K562 (cell line): ENCODE results near the gene ADRA1B. TPM values are rescaled to one million over a fixed set of nuclear protein-coding genes. Genes with fewer than 3 reads are reported as not detected.

Experiments used
- ATAC-seq: fragments of 200-7000 bp; cut with Tn5 transposase; 3 replicates; pipeline ENCODE4 v1.9.1; 2020; ENCODE audit warnings: moderate library complexity
- BruUV-seq: library from RNA; stranded (reverse); fragments of 400-500 nt; replicated peaks from 2 replicates; lab custom pipeline; 2021; lab: Mats Ljungman, UMichigan
- CTCF ChIA-PET: fragments of 300-600 bp; formaldehyde crosslinking; extraction: SDS; loops from one replicate; lab custom pipeline; 2021; ENCODE audit warnings: low intra/inter-chr PET ratio; lab: Yijun Ruan, JAX
- POLR2A ChIA-PET: fragments of 300-600, 350-650 bp; sonication (Branson Sonifier 250); formaldehyde crosslinking; extraction: SDS; loops from one replicate; lab custom pipeline; 2021; ENCODE audit warnings: antibody characterized with exemption, inconsistent platforms; lab: Yijun Ruan, JAX
- DNase-seq, 4 experiments: peaks; one replicate each; pipeline versions ENCODE4 v3.0.0 to v3.0.0-alpha.2; 2011 to 2018; ENCODE audit warnings: low spot score in 3 of 4, mixed read lengths in 3 of 4; ENCODE audit errors: extremely low read depth in 1 of 4
- FAIRE-seq: peaks from 2 replicates; lab custom pipeline; 2011; peaks lifted over from hg19 to GRCh38; lab: Jason Lieb, UNC
- H2AFZ ChIP-seq: 2 replicates; pipeline ENCODE4 v1.6.0; 2011; ENCODE audit warnings: low read depth, low read length, control low read depth, inconsistent platforms
- H3K27ac ChIP-seq: fragments of 200-600 bp; 3 replicates; pipeline ENCODE4 v1.8.0; 2011; ENCODE audit warnings: low read depth, mild to moderate bottlenecking, control low read depth, inconsistent platforms, low read length, moderate library complexity, mixed read lengths; ENCODE audit errors: extremely low read depth
- H3K27me3 ChIP-seq, 2 experiments: fragments of 300-600 bp in 1 of 2; 2 replicates in 1 of 2; 3 replicates in 1 of 2; pipeline versions ENCODE4 v1.6.0 to v1.8.0; 2011; ENCODE audit warnings: inconsistent platforms in 2 of 2, low read length in 2 of 2, mild to moderate bottlenecking in 1 of 2, mixed read lengths in 1 of 2, moderate library complexity in 1 of 2; ENCODE audit not compliant: control insufficient read depth in 2 of 2, insufficient read depth in 2 of 2
- H3K36me3 ChIP-seq: fragments of 300-600 bp; 3 replicates; pipeline ENCODE4 v1.8.0; 2011; ENCODE audit warnings: mild to moderate bottlenecking, low read length, inconsistent platforms; ENCODE audit not compliant: control insufficient read depth, insufficient read depth
- H3K4me1 ChIP-seq, 2 experiments: fragments of 200-600 bp in 1 of 2; replicated peaks in 1 of 2; 2 replicates in 1 of 2; 3 replicates in 1 of 2; pipeline versions ENCODE4 v1.5.1 to v1.8.0; 2011; ENCODE audit warnings: inconsistent platforms in 2 of 2, low read length in 2 of 2, mild to moderate bottlenecking in 1 of 2, mixed read lengths in 1 of 2, moderate library complexity in 1 of 2; ENCODE audit not compliant: control insufficient read depth in 2 of 2, insufficient read depth in 2 of 2
- H3K4me2 ChIP-seq: 2 replicates; pipeline ENCODE4 v1.6.1; 2011; ENCODE audit warnings: low read length, control low read depth, inconsistent platforms, mixed read lengths; ENCODE audit not compliant: insufficient read depth
- H3K4me3 ChIP-seq: fragments of 200-600 bp; sonication (generic), shearing (Covaris generic); 2 replicates; pipeline ENCODE4 v1.5.1; 2016; ENCODE audit warnings: control low read depth, inconsistent platforms
- H3K79me2 ChIP-seq: fragments of 200-600 bp; 3 replicates; pipeline ENCODE4 v1.8.0; 2011; ENCODE audit warnings: low read length, inconsistent platforms; ENCODE audit not compliant: control insufficient read depth, insufficient read depth
- H3K9ac ChIP-seq, 2 experiments: 2 replicates each; pipeline versions ENCODE4 v1.6.0 to v1.6.1; 2011; ENCODE audit warnings: low read depth in 2 of 2, low read length in 2 of 2, control low read depth in 1 of 2, inconsistent platforms in 1 of 2, mild to moderate bottlenecking in 1 of 2, mixed read lengths in 1 of 2; ENCODE audit not compliant: insufficient read depth in 1 of 2
- H3K9me1 ChIP-seq: one replicate; pipeline ENCODE4 v1.6.0; 2011; ENCODE audit warnings: inconsistent platforms, mild to moderate bottlenecking, low read length, moderate library complexity; ENCODE audit not compliant: control insufficient read depth, insufficient read depth
- H3K9me3 ChIP-seq: replicated peaks from 2 replicates; pipeline ENCODE4 v1.5.1; 2011; ENCODE audit warnings: low read depth, low read length, inconsistent platforms; ENCODE audit not compliant: control insufficient read depth, insufficient read depth
- H4K20me1 ChIP-seq: replicated peaks from 2 replicates; pipeline ENCODE4 v1.6.1; 2011; ENCODE audit warnings: low read length, inconsistent platforms, mixed read lengths; ENCODE audit not compliant: control insufficient read depth, insufficient read depth
- ADNP ChIP-seq: fragments of 200-800 bp; sonication (Bioruptor generic); IDR thresholded peaks from 2 replicates; pipeline ENCODE4 v1.6.1; 2016; ENCODE audit warnings: missing genetic modification characterization, missing compliant biosample characterization
- CCAR2 ChIP-seq: fragments of 200-400 bp; formaldehyde crosslinking; IDR thresholded peaks from 2 replicates; pipeline ENCODE4 v1.6.1; 2017; ENCODE audit warnings: mild to moderate bottlenecking, low read depth, low read length
- GTF2A2 ChIP-seq: IDR thresholded peaks from 2 replicates; pipeline ENCODE4 v1.6.1; 2016; ENCODE audit warnings: mild to moderate bottlenecking, missing genetic modification characterization, missing compliant biosample characterization
- KDM2B ChIP-seq: fragments of 250-450 bp; sonication (Bioruptor Pico); IDR thresholded peaks from 2 replicates; pipeline ENCODE4 v1.8.0; 2021; ENCODE audit warnings: mild to moderate bottlenecking, moderate library complexity
- MAFK ChIP-seq: IDR thresholded peaks from 2 replicates; pipeline ENCODE4 v1.6.1; 2011; ENCODE audit warnings: low read length, improper control_type of control experiment
- NFE2L1 ChIP-seq: fragments of 450-650 bp; IDR thresholded peaks from 2 replicates; pipeline ENCODE4 v1.6.1; 2016; ENCODE audit warnings: missing genetic modification characterization, low read depth, mild to moderate bottlenecking, missing compliant biosample characterization, moderate library complexity, borderline replicate concordance
- SMAD2 ChIP-seq: fragments of 150-350 bp; IDR thresholded peaks from 2 replicates; pipeline ENCODE4 v1.6.1; 2014; ENCODE audit warnings: low read depth, mild to moderate bottlenecking, low read length
- SPI1 ChIP-seq: IDR thresholded peaks from 2 replicates; pipeline ENCODE4 v1.6.1; 2011; ENCODE audit warnings: low read depth, low read length, control low read depth, borderline replicate concordance
- TEAD1 ChIP-seq, 2 experiments: fragments of 450-650 bp in 1 of 2; sonication (generic) in 1 of 2; formaldehyde crosslinking; IDR thresholded peaks; 2 replicates each; pipeline versions ENCODE4 v1.4.0 to v1.8.0; 2020 to 2022; ENCODE audit warnings: mild to moderate bottlenecking in 2 of 2, missing genetic modification reagents in 1 of 2
- ZFPM2 ChIP-seq: fragments of 250-450 bp; sonication (Bioruptor Pico); IDR thresholded peaks from 2 replicates; pipeline ENCODE4 v1.5.1; 2022; ENCODE audit warnings: mild to moderate bottlenecking
- ZNF175 ChIP-seq: fragments of 200-800 bp; sonication (Bioruptor generic); IDR thresholded peaks from 2 replicates; pipeline ENCODE4 v1.6.1; 2016; ENCODE audit warnings: low read depth, mild to moderate bottlenecking, missing genetic modification characterization, missing compliant biosample characterization
- ZNF224 ChIP-seq: sonication (generic); formaldehyde crosslinking; IDR thresholded peaks from 2 replicates; pipeline ENCODE4 v1.8.0; 2022; ENCODE audit warnings: mild to moderate bottlenecking, missing genetic modification reagents
- ZNF3 ChIP-seq: fragments of 250-450 bp; sonication (Bioruptor Pico); IDR thresholded peaks from 2 replicates; pipeline ENCODE4 v1.5.0; 2021; ENCODE audit warnings: mild to moderate bottlenecking, moderate library complexity
- ZNF561 ChIP-seq: fragments of 450-650 bp; formaldehyde crosslinking; conservative IDR thresholded peaks from 2 replicates; pipeline ENCODE4 v1.4.0; 2020; ENCODE audit warnings: mild to moderate bottlenecking, moderate library complexity
- ZSCAN29 ChIP-seq: fragments of 450-650 bp; IDR thresholded peaks from 2 replicates; pipeline ENCODE4 v1.6.1; 2017
- WGBS: fragments of 100-300 bp; shearing (Covaris generic); methylation state at CpG from one replicate; pipeline ENCODE4 v1.1.6; 2016; ENCODE audit warnings: low coverage, mixed read lengths; ENCODE audit not compliant: insufficient coverage; ENCODE audit errors: missing lambda C conversion rate; 5-methylcytosine and 5-hydroxymethylcytosine counted together
- in situ Hi-C: fragments of 300-500 bp; cut with MboI; formaldehyde crosslinking; loops from 4 replicates; pipeline ENCODE4 v1.15.0; 2018; ENCODE audit warnings: inconsistent platforms, mixed read lengths
- intact Hi-C: fragments of 100-400 bp; cut with micrococcal nuclease; formaldehyde crosslinking; loops from 2 replicates; pipeline ENCODE4 v1.14.2; 2022
- polyA plus RNA-seq, 8 experiments: library from polyadenylated mRNA; depleted of rRNA in 4 of 8; stranded (reverse) in 5 of 8; unstranded in 3 of 8; fragments of >200 nt; fragmentation: Nextera tagmentation in 2 of 8; fragmentation: Illumina TruSeq in 1 of 8; extraction: Ambion mirVana in 2 of 8; extraction: Trizol in 1 of 8; gene quantifications; 2 replicates each; pipeline versions ENCODE4 v1.2.1 to v1.2.3, GENCODE V29; 2011 to 2014; ENCODE audit warnings: inconsistent platforms in 1 of 8, missing spikeins in 1 of 8
- total RNA-seq, 7 experiments: library from RNA; depleted of rRNA in 6 of 7; stranded (reverse); fragments of >200 nt in 6 of 7; fragmentation: Illumina TruSeq in 2 of 7; extraction: Trizol in 2 of 7; gene quantifications; 2 replicates each; pipeline versions ENCODE4 v1.2.1 to v1.2.3, GENCODE V29; 2011 to 2021; ENCODE audit warnings: low replicate concordance in 1 of 7
- TF ChIP-seq, protein P1 (sequence below): sonication (generic); formaldehyde crosslinking; IDR thresholded peaks from 2 replicates; pipeline ENCODE4 v1.8.0; 2022; ENCODE audit warnings: mild to moderate bottlenecking, missing genetic modification reagents
- TF ChIP-seq, protein P2 (sequence below), 2 experiments: IDR thresholded peaks; 2 replicates each; pipeline ENCODE4 v1.6.1; 2011; ENCODE audit warnings: borderline replicate concordance in 1 of 2, control low read depth in 1 of 2, low read depth in 1 of 2, low read length in 1 of 2, mild to moderate bottlenecking in 1 of 2, mixed read lengths in 1 of 2, moderate library complexity in 1 of 2; ENCODE audit not compliant: insufficient read depth in 1 of 2, insufficient read length in 1 of 2, poor library complexity in 1 of 2, severe bottlenecking in 1 of 2; ENCODE audit errors: extremely low read depth in 1 of 2
- TF ChIP-seq, protein P3 (sequence below): fragments of 250-450 bp; sonication (Bioruptor Pico); IDR thresholded peaks from 2 replicates; pipeline ENCODE4 v1.8.0; 2021; ENCODE audit warnings: borderline replicate concordance, mild to moderate bottlenecking, moderate library complexity; ENCODE audit not compliant: poor library complexity, severe bottlenecking

ADRA1B gene
- total and polyA plus RNA-seq, 9 of the 15 experiments (the other 6 are each of a cell fraction or from before 2014, with no cell fraction given), result not detected

DNA sequence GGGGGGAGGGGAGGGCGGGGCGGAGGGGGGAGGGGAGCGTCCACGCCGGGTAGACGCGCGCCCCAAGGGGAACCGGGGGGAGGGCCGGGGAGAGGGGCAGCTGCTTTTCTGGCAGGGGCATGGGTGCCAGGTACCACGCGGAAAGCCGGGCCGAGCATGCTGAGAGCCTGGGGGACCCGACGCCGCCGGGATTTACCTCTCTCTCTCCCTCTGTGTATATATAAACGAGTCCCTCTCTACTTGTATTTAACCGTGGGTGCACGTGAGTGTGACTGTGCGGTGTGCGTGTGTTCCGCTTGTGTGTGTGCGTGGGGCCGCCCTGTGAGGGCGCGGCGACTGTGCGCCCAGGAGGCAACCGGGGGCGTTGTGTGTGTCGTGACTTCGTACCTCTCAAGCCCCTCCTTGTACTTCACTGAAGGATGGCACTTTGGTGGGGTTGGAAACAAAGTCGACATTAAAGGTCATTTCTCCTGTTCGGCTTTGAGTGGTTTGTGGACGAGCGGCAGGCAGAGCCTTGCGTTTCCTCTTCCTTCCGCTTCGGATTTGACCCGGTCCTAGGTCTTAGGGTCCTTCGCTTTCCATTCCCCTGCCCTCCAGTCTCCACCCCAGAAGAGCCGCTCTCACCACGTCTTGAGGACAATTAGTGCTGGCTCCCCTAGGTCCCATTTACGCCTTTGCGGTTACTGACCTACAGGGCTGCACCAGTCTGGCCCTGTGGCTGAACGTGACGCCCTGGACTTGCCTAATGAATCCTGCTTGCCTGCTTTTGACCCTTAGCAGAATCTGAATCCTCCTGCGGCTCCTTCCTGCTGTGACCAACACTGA is 56.5 kb downstream of the ADRA1B start:
- Histone ChIP-seq H2AFZ (no peak overlapping the region), H3K36me3 (no peaks in the 10 kb centered on the region), H3K27ac (no peak overlapping the region)
- in situ Hi-C loops (loop anchor here (10.0 kb wide), 1 partner anchor 528 kb away; no protein-coding TSS in a partner anchor), intact Hi-C loops (no loop called here)
- ATAC-seq (no peak), FAIRE-seq (no peak)
- no TSS peak for BruUV-seq
- POLR2A ChIA-PET, result no interaction called here
- TF ChIP-seq, protein P1, sequence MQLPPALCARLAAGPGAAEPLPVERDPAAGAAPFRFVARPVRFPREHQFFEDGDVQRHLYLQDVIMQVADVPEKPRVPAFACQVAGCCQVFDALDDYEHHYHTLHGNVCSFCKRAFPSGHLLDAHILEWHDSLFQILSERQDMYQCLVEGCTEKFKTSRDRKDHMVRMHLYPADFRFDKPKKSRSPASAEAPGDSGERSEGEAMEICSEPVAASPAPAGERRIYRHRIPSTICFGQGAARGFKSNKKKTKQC (CRISPR knock-in tag), result no peak
- TF ChIP-seq SMAD2 (no peak), ZNF175 (CRISPR knock-in tag) (no peak), KDM2B (CRISPR knock-in tag) (no peak), MAFK (no peak), ZNF3 (no peak), SPI1 (no peak), ZSCAN29 (no peak), ZNF224 (no peak), ZFPM2 (CRISPR knock-in tag) (no peak), TEAD1 (CRISPR knock-in tag; IDR thresholded peaks at IDR 0.05) (no peak), ADNP (tag) (no peak), ZNF561 (CRISPR knock-in tag) (no peak), GTF2A2 (tag) (no peak), NFE2L1 (tag) (no peak), CCAR2 (no peak)
- TF ChIP-seq, protein P2, sequence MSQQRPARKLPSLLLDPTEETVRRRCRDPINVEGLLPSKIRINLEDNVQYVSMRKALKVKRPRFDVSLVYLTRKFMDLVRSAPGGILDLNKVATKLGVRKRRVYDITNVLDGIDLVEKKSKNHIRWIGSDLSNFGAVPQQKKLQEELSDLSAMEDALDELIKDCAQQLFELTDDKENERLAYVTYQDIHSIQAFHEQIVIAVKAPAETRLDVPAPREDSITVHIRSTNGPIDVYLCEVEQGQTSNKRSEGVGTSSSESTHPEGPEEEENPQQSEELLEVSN (IDR thresholded peaks at IDR 0.05; ENCODE audit: borderline replicate concordance in 1 of 2, extremely low read depth in 1 of 2, insufficient read depth in 1 of 2, insufficient read length in 1 of 2, low read depth in 1 of 2, low read length in 1 of 2, poor library complexity in 1 of 2, severe bottlenecking in 1 of 2), result no peak
- TF ChIP-seq, protein P3, sequence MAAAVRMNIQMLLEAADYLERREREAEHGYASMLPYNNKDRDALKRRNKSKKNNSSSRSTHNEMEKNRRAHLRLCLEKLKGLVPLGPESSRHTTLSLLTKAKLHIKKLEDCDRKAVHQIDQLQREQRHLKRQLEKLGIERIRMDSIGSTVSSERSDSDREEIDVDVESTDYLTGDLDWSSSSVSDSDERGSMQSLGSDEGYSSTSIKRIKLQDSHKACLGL, result no peak
- TF ChIP-seq, all 486 proteins: peak for 0
- Histone ChIP-seq H3K9me1 (no peaks in the 10 kb centered on the region), H3K9ac (no peak overlapping the region), H4K20me1 (no peaks in the 10 kb centered on the region), H3K79me2 (no peaks in the 10 kb centered on the region), H3K4me3 (no peak overlapping the region), H3K27me3 (peaks cover 22 to 32% of the 10 kb centered on the region in 2 experiments), H3K4me2 (no peak overlapping the region), H3K9me3 (no peaks in the 10 kb centered on the region), H3K4me1 (peaks cover 0 to 3% of the 10 kb centered on the region in 2 experiments; a peak in 1 of 5 replicates)
- 17% methylated on average over 35 of the region's 50 CpGs for WGBS
- DNase-seq, result no peak
- CTCF ChIA-PET, result no interaction called here
